DOHH2 (cell line): ENCODE measurements around the gene PIP4K2B.

Experiments
- H3F3A ChIP-seq: fragments of 200-600 bp; sonication (generic), shearing (Covaris generic); 2 replicates; pipeline ENCODE4 v1.6.0; 2016; ENCODE audit warnings: antibody characterized with exemption, mild to moderate bottlenecking; ENCODE audit not compliant: control insufficient read depth, insufficient read depth
- H3K27ac ChIP-seq: fragments of 200-600 bp; sonication (generic); 2 replicates; pipeline ENCODE4 v1.5.1; 2014; ENCODE audit warnings: low read depth, mild to moderate bottlenecking, low read length, moderate library complexity
- H3K27me3 ChIP-seq: fragments of 200-600 bp; sonication (generic); 2 replicates; pipeline ENCODE4 v1.6.1; 2014; ENCODE audit warnings: mild to moderate bottlenecking, low read length, mixed read lengths; ENCODE audit not compliant: control insufficient read depth
- H3K36me3 ChIP-seq: fragments of 200-600 bp; sonication (generic); 2 replicates; pipeline ENCODE4 v1.6.1; 2014; ENCODE audit warnings: mild to moderate bottlenecking, low read length, moderate library complexity, mixed read lengths; ENCODE audit not compliant: control insufficient read depth
- H3K4me1 ChIP-seq: fragments of 200-600 bp; sonication (generic); 2 replicates; pipeline ENCODE4 v1.6.1; 2014; ENCODE audit warnings: mild to moderate bottlenecking, low read length, mixed read lengths; ENCODE audit not compliant: control insufficient read depth
- H3K4me2 ChIP-seq: fragments of 200-600 bp; sonication (generic); 2 replicates; pipeline ENCODE4 v1.6.0; 2014; ENCODE audit warnings: mild to moderate bottlenecking, low read length, moderate library complexity
- H3K4me3 ChIP-seq: fragments of 200-600 bp; sonication (generic); 2 replicates; pipeline ENCODE4 v1.5.1; 2014; ENCODE audit warnings: mild to moderate bottlenecking, low read length, mixed read lengths
- H3K79me2 ChIP-seq: fragments of 200-600 bp; sonication (generic); 2 replicates; pipeline ENCODE4 v1.6.1; 2014; ENCODE audit warnings: mild to moderate bottlenecking, low read length, mixed read lengths; ENCODE audit not compliant: control insufficient read depth
- H3K9me2 ChIP-seq: fragments of 200-600 bp; sonication (generic); replicated peaks from 2 replicates; pipeline ENCODE4 v1.6.1; 2014; ENCODE audit warnings: mild to moderate bottlenecking, low read length, mixed read lengths; ENCODE audit not compliant: control insufficient read depth
- H3K9me3 ChIP-seq: fragments of 200-600 bp; sonication (generic); 2 replicates; pipeline ENCODE4 v1.6.1; 2014; ENCODE audit warnings: antibody characterized with exemption, low read length, mixed read lengths; ENCODE audit not compliant: control insufficient read depth, insufficient read depth
- H4K20me1 ChIP-seq: fragments of 200-600 bp; sonication (generic); 2 replicates; pipeline ENCODE4 v1.6.0; 2014; ENCODE audit warnings: low read depth, mild to moderate bottlenecking, antibody characterized with exemption, low read length, moderate library complexity; ENCODE audit not compliant: control insufficient read depth, insufficient read depth
- CTCF ChIP-seq: fragments of 200-600 bp; sonication (generic); IDR thresholded peaks from one replicate; pipeline ENCODE4 v1.5.1; 2014; ENCODE audit warnings: antibody characterized with exemption, mild to moderate bottlenecking, low read depth, low read length; ENCODE audit not compliant: poor library complexity, severe bottlenecking
- EZH2phosphoT487 ChIP-seq: fragments of 200-600 bp; sonication (generic); IDR thresholded peaks from 2 replicates; pipeline ENCODE4 v1.6.1; 2017; ENCODE audit warnings: borderline replicate concordance, mild to moderate bottlenecking, antibody characterized with exemption, low read length, moderate library complexity, mixed read lengths

The PIP4K2B gene

GRCh38 chr17:38748892-38749222 lies 50.5 kb downstream of the PIP4K2B start:
- H3K27me3 ChIP-seq, result peaks cover 20% of the 10 kb centered on the region
- H3K4me1 ChIP-seq, result peaks cover 66% of the 10 kb centered on the region
- no peaks in the 10 kb centered on the region for H3K9me3 ChIP-seq
- no peaks in the 10 kb centered on the region for H3K9me2 ChIP-seq
- H3K27ac ChIP-seq, result no peak overlapping the region
- peaks cover 23% of the 10 kb centered on the region for H3F3A ChIP-seq
- H3K79me2 ChIP-seq, result peaks cover 16% of the 10 kb centered on the region
- H3K4me2 ChIP-seq, result peak overlapping the region; percentile 73
- H4K20me1 ChIP-seq, result no peaks in the 10 kb centered on the region; the same call in 1 of the 2 replicates
- TF ChIP-seq EZH2phosphoT487, result no peak
- TF ChIP-seq CTCF, result no peak
- peak overlapping the region; percentile 66 for H3K4me3 ChIP-seq
- H3K36me3 ChIP-seq, result peaks cover 10% of the 10 kb centered on the region

- H3K4me3 ChIP-seq, result peak within 1 kb of the TSS; percentile 97
- no peak for TF ChIP-seq CTCF
- TF ChIP-seq EZH2phosphoT487, result no peak
- no peaks in the 10 kb centered on the region; the same call in 1 of the 2 replicates for H4K20me1 ChIP-seq
- no peaks in the 10 kb centered on the region for H3K9me2 ChIP-seq
- H3K79me2 ChIP-seq, result peaks cover 11% of the 10 kb centered on the region
- H3K4me2 ChIP-seq, result peak within 1 kb of the TSS; percentile 97
- peaks cover 23% of the 10 kb centered on the region for H3F3A ChIP-seq
- peaks cover 20% of the 10 kb centered on the region for H3K27me3 ChIP-seq
- H3K27ac ChIP-seq, result no peak within 1 kb of the TSS
- no peaks in the 10 kb centered on the region for H3K9me3 ChIP-seq
- H3K4me1 ChIP-seq, result peaks cover 66% of the 10 kb centered on the region
- H3K36me3 ChIP-seq, result peaks cover 7% of the 10 kb centered on the region
Measured at GRCh38 chr17:38748149-38748891, 51.0 kb downstream of the PIP4K2B start, which contains the start of gene PCGF2. PCGF2 (minus strand) TSS chr17:38748336; CDS start chr17:38740402, 7,934 bp downstream.

- Histone ChIP-seq H3K9me3 (no peaks in the 10 kb centered on the region), H3F3A (peaks cover 23% of the 10 kb centered on the region), H3K4me3 (peak overlapping the region; percentile 97), H3K27me3 (peaks cover 20% of the 10 kb centered on the region), H3K4me1 (peaks cover 73% of the 10 kb centered on the region), H3K79me2 (peaks cover 4% of the 10 kb centered on the region), H3K27ac (no peak overlapping the region), H3K36me3 (no peaks in the 10 kb centered on the region; the same call in 1 of the 2 replicates), H3K9me2 (no peaks in the 10 kb centered on the region), H4K20me1 (no peaks in the 10 kb centered on the region), H3K4me2 (peak overlapping the region; percentile 97)
- TF ChIP-seq EZH2phosphoT487 (no peak), CTCF (peak; percentile 54)
Measured at GRCh38 chr17:38747463-38748148, 51.8 kb downstream of the PIP4K2B start.
